ENCODE results near the gene LSAMP.

DNA sequence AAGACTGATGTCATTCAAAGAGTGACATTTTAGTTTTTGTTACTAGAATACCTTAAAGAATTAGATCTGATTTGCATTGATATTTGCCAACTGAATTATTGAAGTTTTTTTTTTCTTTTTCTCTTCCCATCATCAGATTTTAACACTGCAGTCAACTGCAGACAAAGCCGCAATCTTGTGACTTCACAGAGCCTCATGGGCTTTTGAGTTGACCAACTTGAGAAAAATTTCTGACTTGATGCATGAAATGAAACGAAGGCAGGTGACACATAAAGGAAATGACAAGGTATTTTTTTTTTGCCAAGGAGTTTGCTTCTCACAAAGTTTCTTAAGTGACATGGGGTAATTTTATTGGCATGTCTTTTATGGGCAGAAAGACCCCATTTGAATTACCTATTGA is 438.3 kb downstream of the LSAMP start:
- TF ChIP-seq SRSF1 (optimal IDR thresholded peaks at IDR 0.05; ENCODE audit: low read depth, low read length) (no peak), CTCF (CRISPR knock-in tag; IDR thresholded peaks at IDR 0.05) (no peak), ZNF589 (CRISPR knock-in tag; conservative IDR thresholded peaks at IDR 0.05) (no peak), SAP130 (CRISPR knock-in tag; IDR thresholded peaks at IDR 0.05; ENCODE audit: low read depth) (no peak), NFE2 (CRISPR knock-in tag; IDR thresholded peaks at IDR 0.05) (no peak), CENPT (CRISPR knock-in tag; IDR thresholded peaks at IDR 0.05; ENCODE audit: low read depth) (no peak)

Data from HepG2 (cell line).